ENCODE results near the gene LITAF.

DNA sequence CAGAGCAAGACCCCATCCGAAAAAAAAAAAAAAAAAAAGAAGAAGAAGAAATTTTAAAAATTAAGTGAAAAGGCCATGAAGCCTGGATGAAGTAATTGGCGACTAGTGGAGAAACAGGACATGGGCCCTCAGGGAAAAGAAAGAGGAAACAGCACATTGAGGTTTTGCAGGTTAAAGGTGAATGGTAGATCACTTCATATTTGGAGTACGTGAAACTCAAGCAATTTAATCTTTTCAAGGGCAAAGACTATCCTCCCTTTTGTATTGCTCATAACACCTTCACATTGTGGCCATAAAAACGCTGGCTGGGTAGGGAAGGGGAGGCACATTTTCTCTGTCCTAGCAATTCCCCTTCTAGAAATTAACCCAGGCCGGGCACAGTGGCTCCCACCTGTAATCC, 53.1 kb downstream of the LITAF start:
- TF ChIP-seq SUZ12 (IDR thresholded peaks at IDR 0.05; ENCODE audit: extremely low read depth, insufficient read depth, insufficient read length) (no peak), ZNF274 (IDR thresholded peaks at IDR 0.05; ENCODE audit: low read depth, low read length) (no peak), YY1 (IDR thresholded peaks at IDR 0.05; ENCODE audit: insufficient read depth, insufficient read length) (no peak)
